Measurements from ENCODE around the gene ERMAP. TPM values are rescaled to one million over a fixed set of nuclear protein-coding genes. Genes with fewer than 3 reads are reported as not detected.
A peak's percentile ranks its signal among the peaks of the same experiment; 100 is the strongest.

ERMAP gene
- total RNA-seq, 1 experiment from 2014 or later, result 17.2 TPM

DNA sequence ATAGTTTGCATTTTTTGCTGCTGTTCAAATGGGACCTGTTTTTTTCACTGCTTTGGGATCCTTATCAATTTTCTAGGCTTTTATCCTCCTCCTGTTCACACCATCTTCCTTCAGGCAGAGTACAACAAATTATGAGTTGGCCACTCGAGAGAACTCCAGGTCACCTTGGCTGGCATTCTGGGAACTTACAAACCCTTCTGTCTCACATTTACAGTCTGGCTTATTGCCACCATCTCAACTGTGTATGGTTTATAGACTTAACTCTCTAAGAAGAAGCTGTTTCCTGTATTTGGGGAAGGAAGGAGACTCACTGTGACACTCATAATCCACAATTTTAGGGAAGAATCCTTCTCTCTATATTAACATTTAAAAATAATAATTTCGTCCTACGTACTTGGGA lies 24.1 kb downstream of the ERMAP start:
- H3K4me1 Mint-ChIP-seq (ENCODE audit: insufficient read depth, unreplicated experiment), result no peaks in the 10 kb centered on the region
- BruUV-seq (replicated peaks), result no TSS peak
- intact Hi-C loops (cut with micrococcal nuclease), result no loop called here

DNA sequence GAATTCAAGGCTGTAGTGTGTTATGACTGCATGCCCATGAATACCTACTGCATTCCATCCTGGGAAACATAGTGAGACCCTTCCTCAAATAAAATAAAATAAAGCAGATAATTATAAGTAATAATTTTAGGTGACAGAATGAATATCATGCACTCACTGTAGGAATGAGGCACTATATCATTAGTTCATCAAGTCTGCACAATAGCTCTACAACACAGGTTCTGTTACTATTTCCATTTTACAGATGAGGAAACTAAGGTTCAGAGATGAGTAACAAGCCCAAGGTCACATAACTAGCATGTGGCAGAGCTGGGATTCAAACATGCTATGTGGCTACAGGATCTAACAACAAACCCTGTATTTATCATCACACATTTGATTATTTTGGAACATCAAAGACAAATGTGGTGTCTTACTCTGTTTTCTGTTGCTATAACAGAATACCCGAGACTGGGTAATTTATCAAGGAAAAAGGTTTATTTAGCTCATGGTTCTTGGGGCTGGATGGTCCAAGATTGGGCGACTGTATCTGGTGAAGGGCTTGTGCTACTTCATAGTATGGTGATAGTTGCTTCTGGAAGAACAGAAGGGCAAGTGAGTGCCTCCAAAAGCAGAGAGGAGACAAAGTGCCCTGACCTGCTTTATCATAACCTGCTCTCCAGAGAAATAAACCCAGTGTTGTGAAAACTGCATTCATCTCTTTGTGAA lies 24.7 kb downstream of the ERMAP start:
- no peak overlapping the region for H3K4me3 Mint-ChIP-seq (ENCODE audit: unreplicated experiment)
- no peaks in the 10 kb centered on the region for H3K36me3 Mint-ChIP-seq (ENCODE audit: insufficient read depth, unreplicated experiment)
- no peaks in the 10 kb centered on the region for H3K27me3 Mint-ChIP-seq (ENCODE audit: insufficient read depth, unreplicated experiment)
- POLR2A ChIA-PET, result interaction anchor here (0.8 kb wide), 1 partner anchor 58 kb away, joined by 3 read pairs; no protein-coding TSS in a partner anchor
- no peaks in the 10 kb centered on the region for H3K9me3 Mint-ChIP-seq (ENCODE audit: unreplicated experiment)
- CTCF ChIA-PET, result no interaction called here
- DNase-seq (ENCODE audit: unreplicated experiment), result no peak
- TF ChIP-seq, protein P1, sequence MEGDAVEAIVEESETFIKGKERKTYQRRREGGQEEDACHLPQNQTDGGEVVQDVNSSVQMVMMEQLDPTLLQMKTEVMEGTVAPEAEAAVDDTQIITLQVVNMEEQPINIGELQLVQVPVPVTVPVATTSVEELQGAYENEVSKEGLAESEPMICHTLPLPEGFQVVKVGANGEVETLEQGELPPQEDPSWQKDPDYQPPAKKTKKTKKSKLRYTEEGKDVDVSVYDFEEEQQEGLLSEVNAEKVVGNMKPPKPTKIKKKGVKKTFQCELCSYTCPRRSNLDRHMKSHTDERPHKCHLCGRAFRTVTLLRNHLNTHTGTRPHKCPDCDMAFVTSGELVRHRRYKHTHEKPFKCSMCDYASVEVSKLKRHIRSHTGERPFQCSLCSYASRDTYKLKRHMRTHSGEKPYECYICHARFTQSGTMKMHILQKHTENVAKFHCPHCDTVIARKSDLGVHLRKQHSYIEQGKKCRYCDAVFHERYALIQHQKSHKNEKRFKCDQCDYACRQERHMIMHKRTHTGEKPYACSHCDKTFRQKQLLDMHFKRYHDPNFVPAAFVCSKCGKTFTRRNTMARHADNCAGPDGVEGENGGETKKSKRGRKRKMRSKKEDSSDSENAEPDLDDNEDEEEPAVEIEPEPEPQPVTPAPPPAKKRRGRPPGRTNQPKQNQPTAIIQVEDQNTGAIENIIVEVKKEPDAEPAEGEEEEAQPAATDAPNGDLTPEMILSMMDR (IDR thresholded peaks at IDR 0.05; ENCODE audit: unreplicated experiment), result no peak
- no peaks in the 10 kb centered on the region for H3K4me1 Mint-ChIP-seq (ENCODE audit: insufficient read depth, unreplicated experiment)
- H3K27ac Mint-ChIP-seq (ENCODE audit: low read depth, unreplicated experiment), result no peak overlapping the region
- intact Hi-C loops (cut with micrococcal nuclease), result no loop called here
- no TSS peak for BruUV-seq (replicated peaks)

More for the DNA sequence above, 24.1 kb downstream of the ERMAP start:
- Mint-ChIP-seq H3K27me3 (ENCODE audit: insufficient read depth, unreplicated experiment) (no peaks in the 10 kb centered on the region), H3K9me3 (ENCODE audit: unreplicated experiment) (no peaks in the 10 kb centered on the region), H3K36me3 (ENCODE audit: insufficient read depth, unreplicated experiment) (no peaks in the 10 kb centered on the region), H3K4me3 (ENCODE audit: unreplicated experiment) (no peak overlapping the region), H3K27ac (ENCODE audit: low read depth, unreplicated experiment) (no peak overlapping the region)
- TF ChIP-seq, protein P1 (IDR thresholded peaks at IDR 0.05; ENCODE audit: unreplicated experiment), result no peak
- ChIA-PET POLR2A (interaction anchor here (0.8 kb wide), 1 partner anchor 57 kb away, joined by 3 read pairs; no protein-coding TSS in a partner anchor), CTCF (no interaction called here)
- no peak for DNase-seq (ENCODE audit: unreplicated experiment)

DNA sequence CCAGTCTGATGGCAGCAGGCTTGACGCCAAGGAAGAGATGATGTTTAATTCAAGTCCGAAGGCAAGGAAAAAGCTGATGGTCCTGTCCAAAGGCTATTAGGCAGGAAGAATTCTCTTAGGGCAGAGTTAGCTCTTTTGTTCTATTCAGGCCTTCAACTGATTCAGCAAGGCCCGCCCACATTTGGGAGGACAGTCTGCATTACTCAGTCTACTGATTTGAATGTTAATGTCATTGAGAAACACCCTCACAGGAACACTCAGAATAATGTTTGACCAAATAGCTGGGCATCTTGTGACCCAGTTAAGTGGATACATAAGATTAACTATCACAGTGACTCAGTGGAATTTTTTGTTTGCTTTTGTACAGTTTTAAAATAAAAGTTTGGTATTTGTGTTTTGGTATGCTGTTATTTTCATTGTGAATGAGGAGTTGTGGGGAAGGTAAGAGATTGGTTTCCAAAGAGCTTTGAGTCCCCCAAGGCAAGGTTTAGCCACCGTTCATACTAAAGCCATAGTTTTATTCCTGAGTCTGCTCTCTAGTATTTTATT lies 27.7 kb downstream of the ERMAP start:
- ChIA-PET CTCF (interaction anchor here (1.2 kb wide), 1 partner anchor 66 kb away, joined by 4 read pairs; no protein-coding TSS in a partner anchor), POLR2A (interaction anchor here (0.6 to 6.5 kb wide), 10 partner anchors 10 to 574 kb away, joined by 3 to 88 read pairs (median 3); partner anchors contain the start of genes C1orf50, ERMAP, P3H1 and SVBP)
- no peaks in the 10 kb centered on the region for H3K27me3 Mint-ChIP-seq (ENCODE audit: insufficient read depth, unreplicated experiment)
- peak; percentile 40 for DNase-seq (ENCODE audit: unreplicated experiment)
- intact Hi-C loops (cut with micrococcal nuclease), result no loop called here
- H3K9me3 Mint-ChIP-seq (ENCODE audit: unreplicated experiment), result peaks cover 2% of the 10 kb centered on the region
- H3K4me1 Mint-ChIP-seq (ENCODE audit: insufficient read depth, unreplicated experiment), result peaks cover 23% of the 10 kb centered on the region
- no TSS peak for BruUV-seq (replicated peaks)
- peaks cover 7% of the 10 kb centered on the region for H3K36me3 Mint-ChIP-seq (ENCODE audit: insufficient read depth, unreplicated experiment)
- TF ChIP-seq, protein P1 (IDR thresholded peaks at IDR 0.05; ENCODE audit: unreplicated experiment), result no peak
- H3K27ac Mint-ChIP-seq (ENCODE audit: low read depth, unreplicated experiment), result no peak overlapping the region
- no peak overlapping the region for H3K4me3 Mint-ChIP-seq (ENCODE audit: unreplicated experiment)

DNA sequence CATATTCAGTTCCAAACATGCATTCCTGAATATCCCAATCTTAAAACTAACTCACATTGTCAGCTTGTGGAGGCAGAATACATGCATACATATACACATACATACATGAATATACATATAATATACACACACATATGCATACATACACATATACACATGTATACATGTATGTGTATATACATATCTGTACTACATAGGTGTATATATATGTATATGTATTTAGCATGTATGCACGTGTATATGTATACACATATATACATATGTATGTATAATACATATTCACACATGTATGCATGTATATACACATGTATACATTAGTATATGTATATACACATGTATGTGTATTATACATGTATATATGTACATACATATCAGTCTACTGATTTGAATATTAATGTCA lies 28.3 kb downstream of the ERMAP start:
- ChIA-PET CTCF (interaction anchor here (0.5 to 2.4 kb wide), 5 partner anchors 9 to 364 kb away, joined by 3 to 6 read pairs (median 4); no protein-coding TSS in a partner anchor), POLR2A (interaction anchor here (0.6 to 6.5 kb wide), 11 partner anchors 11 to 165 kb away, joined by 3 to 88 read pairs (median 4); partner anchors contain the start of genes C1orf50, ERMAP, P3H1 and SVBP)
- no peak for DNase-seq (ENCODE audit: unreplicated experiment)
- TF ChIP-seq, protein P1 (IDR thresholded peaks at IDR 0.05; ENCODE audit: unreplicated experiment), result no peak
- no peaks in the 10 kb centered on the region for H3K27me3 Mint-ChIP-seq (ENCODE audit: insufficient read depth, unreplicated experiment)
- intact Hi-C loops (cut with micrococcal nuclease), result no loop called here
- peaks cover 7% of the 10 kb centered on the region for H3K9me3 Mint-ChIP-seq (ENCODE audit: unreplicated experiment)
- H3K36me3 Mint-ChIP-seq (ENCODE audit: insufficient read depth, unreplicated experiment), result peaks cover 12% of the 10 kb centered on the region
- no peak overlapping the region for H3K4me3 Mint-ChIP-seq (ENCODE audit: unreplicated experiment)
- H3K27ac Mint-ChIP-seq (ENCODE audit: low read depth, unreplicated experiment), result no peak overlapping the region
- no TSS peak for BruUV-seq (replicated peaks)
- peaks cover 28% of the 10 kb centered on the region for H3K4me1 Mint-ChIP-seq (ENCODE audit: insufficient read depth, unreplicated experiment)
